Lower leg skin (tissue), 3 donors: ENCODE measurements around the gene DEGS2.

ENCODE experiments used
- POLR2A ChIP-seq, 2 donors: fragments of 450-650 bp; IDR thresholded peaks; one replicate each; pipeline ENCODE4 v1.6.1; 2016 to 2017; ENCODE audit warnings: antibody characterized with exemption in 2 of 2, mild to moderate bottlenecking in 1 of 2, moderate library complexity in 1 of 2
- TF ChIP-seq, protein P1 (sequence below), 3 donors: fragments of 450-650 bp; IDR thresholded peaks; one replicate each; pipeline ENCODE4 v1.5.1; 2016; ENCODE audit warnings: antibody characterized with exemption in 3 of 3, mild to moderate bottlenecking in 3 of 3, moderate library complexity in 2 of 3

DNA sequence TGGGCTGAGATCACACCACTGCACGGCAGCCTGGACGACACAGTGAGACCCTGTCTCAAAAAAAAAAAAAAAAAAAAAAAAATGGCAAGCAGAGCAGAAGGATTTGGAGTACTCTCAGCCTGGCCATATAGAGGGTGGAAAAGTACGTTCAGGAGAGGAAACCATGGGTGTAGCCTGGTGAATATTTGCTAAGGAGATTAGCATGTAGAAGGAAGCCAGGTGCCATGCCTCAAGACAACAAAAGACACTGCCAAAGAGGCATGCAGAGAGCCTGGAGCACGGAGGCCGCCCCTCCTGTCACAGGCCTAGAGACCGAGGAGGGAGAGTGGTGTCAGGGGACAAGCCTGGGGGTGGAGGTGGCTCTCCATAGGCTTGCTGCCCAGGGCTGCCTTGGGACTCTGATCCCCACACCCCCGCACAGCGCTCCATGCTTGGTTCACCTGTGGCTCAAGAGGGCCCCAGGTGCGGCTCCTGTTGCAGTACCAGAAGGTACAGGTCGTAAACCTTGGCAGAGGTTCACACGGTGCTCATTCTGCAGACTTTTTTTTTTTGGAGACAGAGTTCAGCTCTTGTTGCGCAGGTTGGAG is 27.9 kb upstream of the DEGS2 start:
- TF ChIP-seq, protein P1, sequence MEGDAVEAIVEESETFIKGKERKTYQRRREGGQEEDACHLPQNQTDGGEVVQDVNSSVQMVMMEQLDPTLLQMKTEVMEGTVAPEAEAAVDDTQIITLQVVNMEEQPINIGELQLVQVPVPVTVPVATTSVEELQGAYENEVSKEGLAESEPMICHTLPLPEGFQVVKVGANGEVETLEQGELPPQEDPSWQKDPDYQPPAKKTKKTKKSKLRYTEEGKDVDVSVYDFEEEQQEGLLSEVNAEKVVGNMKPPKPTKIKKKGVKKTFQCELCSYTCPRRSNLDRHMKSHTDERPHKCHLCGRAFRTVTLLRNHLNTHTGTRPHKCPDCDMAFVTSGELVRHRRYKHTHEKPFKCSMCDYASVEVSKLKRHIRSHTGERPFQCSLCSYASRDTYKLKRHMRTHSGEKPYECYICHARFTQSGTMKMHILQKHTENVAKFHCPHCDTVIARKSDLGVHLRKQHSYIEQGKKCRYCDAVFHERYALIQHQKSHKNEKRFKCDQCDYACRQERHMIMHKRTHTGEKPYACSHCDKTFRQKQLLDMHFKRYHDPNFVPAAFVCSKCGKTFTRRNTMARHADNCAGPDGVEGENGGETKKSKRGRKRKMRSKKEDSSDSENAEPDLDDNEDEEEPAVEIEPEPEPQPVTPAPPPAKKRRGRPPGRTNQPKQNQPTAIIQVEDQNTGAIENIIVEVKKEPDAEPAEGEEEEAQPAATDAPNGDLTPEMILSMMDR (IDR thresholded peaks at IDR 0.05): no peak
- no peak for TF ChIP-seq POLR2A (IDR thresholded peaks at IDR 0.05)
